GM04504 (cell line): ENCODE results near the gene POLR1E.
"Not testable (repeated sequence)": the region's sequence is repeated elsewhere in the genome, so short reads cannot be mapped to it uniquely, and the experiment has no call there.

Experiments
- DNase-seq: peaks from one replicate; pipeline ENCODE4 v3.0.0-alpha.2; 2012; ENCODE audit warnings: low read depth

POLR1E gene

GRCh38 chr9:37501957-37502596, 16.3 kb downstream of the POLR1E start:
- no peak for DNase-seq

DNA sequence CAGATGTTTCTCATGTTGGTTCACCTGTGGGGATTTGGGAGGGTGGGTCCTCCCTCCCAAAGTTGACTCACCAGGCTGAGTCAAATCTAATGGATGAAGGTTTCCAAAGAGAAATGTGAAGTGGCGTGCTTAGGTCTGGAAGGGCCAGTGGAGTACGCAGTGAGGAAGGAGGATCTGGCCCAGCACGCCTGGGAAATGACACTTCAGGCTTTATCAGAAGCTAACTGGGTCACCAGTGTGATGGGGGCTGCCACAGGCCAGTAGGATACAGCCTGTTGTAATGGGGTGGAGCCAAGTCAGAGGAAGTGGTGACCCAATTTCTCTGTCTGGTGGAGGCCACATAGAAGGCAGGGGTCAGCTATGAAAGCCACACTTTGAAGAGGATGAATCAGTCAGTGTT, 18.0 kb downstream of the POLR1E start:
- no peak for DNase-seq

- no peak for DNase-seq
Observed at GRCh38 chr9:37504605-37505004, 18.9 kb downstream of the POLR1E start.

DNA sequence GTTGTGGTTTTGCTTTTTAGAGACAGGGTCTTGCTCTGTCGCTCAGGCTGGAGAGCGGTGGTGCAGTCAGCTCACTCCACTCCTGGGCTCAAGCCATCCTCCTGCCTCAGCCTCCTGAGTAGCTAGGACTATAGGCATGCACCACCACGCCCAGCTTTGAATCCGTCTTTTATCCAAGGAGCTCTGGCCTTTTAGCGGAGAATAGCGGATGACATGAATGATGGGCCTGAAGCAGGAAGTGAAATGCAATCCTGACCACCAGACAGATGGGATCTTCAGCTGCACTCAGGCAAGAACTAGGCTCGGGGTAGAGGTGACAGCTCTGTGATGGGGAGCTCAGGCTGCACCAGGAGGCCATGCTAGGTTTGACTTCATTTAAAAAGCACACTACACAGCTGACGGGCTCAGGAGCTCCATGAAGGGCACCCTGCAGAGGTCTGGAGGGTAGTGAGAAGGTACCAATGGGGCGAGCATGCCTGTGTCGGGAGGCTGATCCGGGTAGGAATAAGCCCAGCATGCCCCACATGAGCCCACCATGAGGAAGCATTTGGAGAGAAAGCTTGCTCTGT, 21.9 kb downstream of the POLR1E start:
- DNase-seq, result no peak

- DNase-seq, result no peak
Observed at GRCh38 chr9:37508135-37508833, 22.5 kb downstream of the POLR1E start.

DNA sequence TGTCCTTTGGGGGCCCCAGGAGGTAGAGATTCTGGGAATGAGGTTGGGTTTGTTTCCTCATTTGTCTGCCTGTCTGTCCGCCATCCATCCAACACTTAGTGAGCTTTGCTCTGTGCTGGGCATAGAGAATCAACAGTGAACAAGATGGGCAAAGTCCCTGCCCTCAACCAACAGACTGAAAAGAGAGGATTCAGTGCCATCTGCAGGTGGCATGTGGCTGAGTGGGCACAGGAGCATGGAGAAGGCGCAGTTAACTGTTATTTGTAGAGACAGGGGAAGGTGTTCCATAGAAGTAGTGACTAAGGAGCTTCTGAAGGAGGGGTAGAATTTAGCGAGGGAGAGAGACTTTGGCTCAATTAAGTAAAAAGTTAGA, 23.1 kb downstream of the POLR1E start:
- no peak for DNase-seq

DNA sequence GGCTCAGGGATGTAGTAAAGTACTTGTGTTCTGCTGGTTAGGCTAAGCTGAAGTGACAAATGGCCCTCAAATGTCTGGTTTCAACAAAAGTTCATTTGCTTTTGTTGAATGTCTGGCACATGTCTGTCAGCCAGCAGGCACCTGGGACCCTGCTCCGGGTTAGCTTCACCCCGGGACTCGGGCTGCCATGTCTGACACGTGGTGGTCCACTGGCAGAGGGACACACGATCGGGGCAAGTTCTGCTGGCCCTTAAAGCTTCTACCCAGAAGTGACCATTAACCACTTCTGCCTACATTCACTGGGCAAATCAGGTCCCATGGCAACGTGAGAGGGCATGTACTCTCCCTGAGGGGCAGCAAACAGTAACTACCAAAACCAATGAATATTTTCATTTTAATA, 23.8 kb downstream of the POLR1E start:
- DNase-seq, result no peak

- DNase-seq, result not testable (repeated sequence)
Observed at GRCh38 chr9:37510053-37510452, 24.3 kb downstream of the POLR1E start.

DNA sequence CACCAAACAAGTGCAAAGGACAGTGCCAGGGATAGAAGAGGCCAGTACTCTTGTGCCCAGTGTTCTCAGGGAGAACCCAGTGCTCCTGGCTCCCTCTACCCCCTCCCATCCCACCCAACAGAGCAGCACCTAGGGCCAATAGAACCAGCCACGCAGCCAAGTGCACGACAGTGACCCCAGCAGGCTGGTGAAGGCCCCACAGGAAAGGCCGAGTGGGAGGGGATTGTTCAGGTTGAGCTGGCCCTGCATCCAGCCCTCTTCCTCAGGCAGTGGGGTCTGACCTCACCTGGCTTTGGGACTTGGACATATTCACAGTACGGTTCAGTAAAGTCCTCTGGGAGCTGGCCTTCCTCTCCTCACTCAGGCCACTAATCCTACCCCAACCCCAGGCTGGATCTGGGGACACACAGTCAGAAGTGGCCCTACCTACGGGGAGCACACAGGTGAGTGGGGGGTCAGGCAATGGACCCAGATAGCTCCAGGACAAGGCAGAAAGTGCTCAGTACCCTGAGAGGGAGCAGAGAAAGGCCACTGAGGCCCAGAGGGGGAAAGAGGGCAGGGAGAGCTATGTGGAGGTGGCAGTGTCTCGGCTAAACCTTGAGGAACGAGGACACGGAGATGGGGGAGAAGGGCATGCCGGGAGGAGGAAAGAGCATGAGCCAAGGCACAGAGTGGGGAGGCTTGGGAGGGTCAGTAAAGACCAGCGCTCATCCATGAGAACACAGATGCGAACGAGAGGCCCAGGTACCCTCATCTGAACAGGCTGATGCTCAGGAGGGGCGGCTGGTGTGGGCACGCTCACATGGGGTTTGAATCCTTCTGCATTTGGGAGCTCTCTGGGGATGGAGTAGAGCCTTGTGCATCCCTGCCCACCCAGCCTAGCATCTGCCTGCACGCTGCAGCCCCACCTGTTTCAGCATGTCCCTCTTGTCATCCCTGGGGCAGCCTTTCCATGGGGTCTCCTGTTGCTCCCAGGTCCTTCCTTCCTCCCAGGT, 25.6 kb downstream of the POLR1E start:
- DNase-seq, result no peak

- DNase-seq, result no peak
Observed at GRCh38 chr9:37512437-37512836, 26.7 kb downstream of the POLR1E start.

DNA sequence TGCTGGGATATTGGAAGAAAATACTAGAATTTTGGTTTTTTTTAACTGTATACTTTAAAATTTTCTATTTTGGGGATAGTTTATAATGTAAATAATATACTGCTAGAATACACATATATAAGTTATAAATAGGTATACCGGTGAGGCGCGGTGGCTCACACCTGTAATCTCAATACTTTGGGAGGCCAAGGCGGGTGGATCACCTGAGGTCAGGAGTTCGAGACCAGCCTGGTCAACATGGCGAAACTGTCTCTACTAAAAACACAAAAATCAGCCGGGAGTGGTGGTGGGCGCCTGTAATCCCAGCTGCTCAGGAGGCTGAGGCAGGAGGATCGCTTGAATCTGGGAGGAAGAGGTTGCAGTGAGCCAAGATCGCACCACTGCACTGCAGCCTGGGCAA, 28.7 kb downstream of the POLR1E start:
- DNase-seq, result not testable (repeated sequence)

- DNase-seq, result no peak
Observed at GRCh38 chr9:37514999-37515398, 29.3 kb downstream of the POLR1E start.

DNA sequence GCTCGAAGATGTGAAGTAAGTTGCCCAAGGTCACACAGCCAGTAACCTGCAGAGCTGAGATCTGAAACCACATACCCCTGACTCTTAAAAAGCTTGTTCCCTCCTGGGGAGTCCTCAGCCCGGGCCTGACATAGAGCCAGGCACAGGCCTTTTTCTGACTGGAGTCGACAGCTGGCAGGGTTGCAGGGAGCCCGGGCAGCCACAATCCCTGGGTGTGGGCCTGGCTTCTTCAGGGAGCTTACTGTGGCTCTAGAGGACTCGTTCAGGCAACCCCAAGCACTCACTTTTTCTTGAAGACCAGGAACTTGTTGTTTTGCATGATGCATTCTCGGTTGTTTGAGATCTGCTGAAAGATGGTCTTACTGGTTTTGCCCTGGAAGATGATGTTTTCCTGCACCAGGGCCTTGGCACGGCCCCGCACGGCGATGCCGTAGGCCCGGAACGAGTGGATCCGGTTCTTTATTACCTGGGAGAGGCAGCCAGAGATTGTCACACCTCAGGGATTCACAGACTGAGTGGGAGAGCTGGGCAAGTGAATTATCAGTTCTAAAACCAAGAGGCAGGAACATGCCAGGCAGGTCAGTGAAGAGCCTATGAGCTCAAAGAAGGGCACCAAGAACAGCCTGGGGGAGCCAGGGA, 30.0 kb downstream of the POLR1E start:
- no peak for DNase-seq

GRCh38 chr9:37517923-37518322, 32.2 kb downstream of the POLR1E start:
- DNase-seq, result no peak

- no peak for DNase-seq
Observed at GRCh38 chr9:37520641-37521040, 34.9 kb downstream of the POLR1E start.

GRCh38 chr9:37521111-37521510, 35.4 kb downstream of the POLR1E start:
- DNase-seq, result no peak

GRCh38 chr9:37522971-37523370, 37.2 kb downstream of the POLR1E start:
- DNase-seq, result no peak

- no peak for DNase-seq
Observed at GRCh38 chr9:37523916-37524315, 38.2 kb downstream of the POLR1E start.

DNA sequence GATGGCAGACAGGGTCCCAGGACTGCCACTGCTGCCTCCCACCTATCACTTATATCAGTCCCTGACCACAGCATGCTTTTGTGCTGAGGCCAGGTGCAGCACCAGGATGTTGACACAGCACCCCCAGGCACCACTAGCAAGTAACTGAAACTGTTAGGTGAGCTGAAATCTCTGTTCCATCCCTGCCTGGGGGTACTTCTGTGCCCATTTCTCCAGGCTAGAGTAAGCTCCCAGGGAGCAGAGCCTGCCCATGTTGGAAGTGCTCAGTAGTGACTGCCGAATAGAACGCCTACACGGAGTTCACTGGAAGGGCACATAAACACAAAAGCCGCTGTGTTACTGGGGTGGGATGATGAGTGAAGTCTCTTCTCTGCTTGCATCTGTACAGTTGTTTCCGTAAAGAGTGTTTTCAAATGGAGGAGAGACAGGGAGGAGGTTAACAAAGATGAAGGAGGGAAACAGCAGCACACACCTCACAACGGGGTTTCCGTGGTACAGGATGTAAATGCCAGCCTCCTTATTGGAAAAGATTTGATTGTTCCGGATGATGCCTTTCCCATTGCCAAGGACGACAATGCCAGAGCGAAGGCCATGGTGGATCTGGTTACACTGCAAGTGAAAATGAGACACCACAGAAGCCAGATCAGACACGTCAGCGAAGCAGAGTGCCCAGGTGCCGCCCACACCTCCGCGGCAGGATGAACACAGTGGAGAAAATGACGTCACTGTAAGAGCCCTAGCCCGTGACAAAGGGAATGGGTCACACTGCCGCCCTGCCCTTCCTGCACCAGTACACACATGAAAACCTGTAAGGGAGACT, 43.1 kb downstream of the POLR1E start:
- DNase-seq, result no peak

- no peak for DNase-seq
Observed at GRCh38 chr9:37531699-37532098, 46.0 kb downstream of the POLR1E start.

DNA sequence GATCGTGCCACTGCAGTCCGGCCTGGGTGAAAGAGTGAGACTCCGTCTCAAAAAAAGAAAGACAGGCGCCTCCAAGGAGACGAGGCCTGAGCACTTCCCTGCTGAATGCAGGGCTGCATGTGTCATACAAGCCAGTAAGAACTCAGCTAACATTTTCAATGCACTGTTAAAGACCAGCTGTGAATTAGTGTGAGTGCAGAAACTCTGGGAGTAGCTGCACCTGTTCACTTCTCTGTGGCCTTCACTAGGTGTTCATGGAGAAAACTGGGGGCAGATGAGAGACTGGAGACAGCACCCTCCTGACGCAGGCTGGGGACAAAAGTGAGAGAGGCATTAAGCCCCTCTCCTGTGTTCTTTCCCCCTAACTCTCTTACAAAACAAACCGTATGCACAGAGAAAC, 48.7 kb downstream of the POLR1E start:
- DNase-seq, result no peak
